Measurements from ENCODE around the gene SEMA3A.

SEMA3A gene

DNA sequence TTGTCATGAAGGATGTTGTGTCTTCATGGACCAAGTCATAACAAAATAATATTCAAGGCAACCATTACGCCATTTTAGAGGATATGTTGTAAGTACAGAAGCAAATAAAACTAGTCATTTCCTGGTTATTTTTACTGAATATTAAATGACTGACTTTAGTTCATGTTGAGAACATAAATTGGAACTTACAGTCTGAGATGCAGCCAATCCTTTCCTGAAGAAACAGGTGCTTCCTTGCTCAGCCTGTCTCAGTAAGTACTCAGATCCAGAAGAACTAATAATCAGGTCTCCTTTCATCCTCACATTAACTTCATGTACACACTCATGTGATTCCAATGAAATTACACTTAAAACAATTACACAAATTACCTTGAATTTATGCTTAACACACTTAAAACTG lies 12.3 kb downstream of the SEMA3A start:
- H3K27ac ChIP-seq (ENCODE audit: low read depth, low read length), result no peak overlapping the region

DNA sequence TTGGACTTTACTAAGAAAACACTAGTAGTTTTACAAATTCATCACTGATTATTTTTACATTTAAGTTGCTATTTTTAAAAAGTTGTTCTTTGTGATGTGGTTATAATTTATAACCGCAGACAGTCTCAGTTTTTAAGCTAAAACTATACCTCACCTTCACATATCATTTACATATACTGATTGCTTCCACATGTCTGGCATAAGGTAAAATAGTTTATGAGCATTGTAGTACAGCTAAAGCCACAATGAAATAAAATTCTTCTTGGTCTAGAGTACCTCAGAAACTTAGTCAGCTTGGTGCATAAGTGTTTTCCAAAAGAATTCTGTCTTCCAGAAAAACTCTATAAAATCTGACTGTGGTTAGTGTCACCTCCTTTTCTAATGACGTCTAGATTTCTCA lies 13.0 kb downstream of the SEMA3A start:
- H3K9me3 ChIP-seq (ENCODE audit: insufficient read depth, low read length), result no peaks in the 10 kb centered on the region
- H3K9ac ChIP-seq (ENCODE audit: low read length), result no peak overlapping the region
- no peaks in the 10 kb centered on the region for H3K36me3 ChIP-seq (ENCODE audit: low read length)
- no peak overlapping the region for H3K4me2 ChIP-seq (ENCODE audit: low read depth, low read length, poor library complexity, severe bottlenecking)
- no peaks in the 10 kb centered on the region for H3K27me3 ChIP-seq (ENCODE audit: low read length)
- H3K27ac ChIP-seq (ENCODE audit: low read depth, low read length), result no peak overlapping the region
- no peaks in the 10 kb centered on the region for H4K20me1 ChIP-seq (ENCODE audit: low read depth, low read length)
- TF ChIP-seq, protein P1, sequence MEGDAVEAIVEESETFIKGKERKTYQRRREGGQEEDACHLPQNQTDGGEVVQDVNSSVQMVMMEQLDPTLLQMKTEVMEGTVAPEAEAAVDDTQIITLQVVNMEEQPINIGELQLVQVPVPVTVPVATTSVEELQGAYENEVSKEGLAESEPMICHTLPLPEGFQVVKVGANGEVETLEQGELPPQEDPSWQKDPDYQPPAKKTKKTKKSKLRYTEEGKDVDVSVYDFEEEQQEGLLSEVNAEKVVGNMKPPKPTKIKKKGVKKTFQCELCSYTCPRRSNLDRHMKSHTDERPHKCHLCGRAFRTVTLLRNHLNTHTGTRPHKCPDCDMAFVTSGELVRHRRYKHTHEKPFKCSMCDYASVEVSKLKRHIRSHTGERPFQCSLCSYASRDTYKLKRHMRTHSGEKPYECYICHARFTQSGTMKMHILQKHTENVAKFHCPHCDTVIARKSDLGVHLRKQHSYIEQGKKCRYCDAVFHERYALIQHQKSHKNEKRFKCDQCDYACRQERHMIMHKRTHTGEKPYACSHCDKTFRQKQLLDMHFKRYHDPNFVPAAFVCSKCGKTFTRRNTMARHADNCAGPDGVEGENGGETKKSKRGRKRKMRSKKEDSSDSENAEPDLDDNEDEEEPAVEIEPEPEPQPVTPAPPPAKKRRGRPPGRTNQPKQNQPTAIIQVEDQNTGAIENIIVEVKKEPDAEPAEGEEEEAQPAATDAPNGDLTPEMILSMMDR (IDR thresholded peaks at IDR 0.05; ENCODE audit: insufficient read depth, low read length, poor library complexity, severe bottlenecking), result no peak
- no peak for TF ChIP-seq EZH2phosphoT487 (conservative IDR thresholded peaks at IDR 0.05; ENCODE audit: low read length)
- H3K4me3 ChIP-seq (ENCODE audit: insufficient read depth, low read length, poor library complexity, severe bottlenecking), result no peak overlapping the region
- no peak overlapping the region for H2AFZ ChIP-seq (ENCODE audit: low read depth, low read length, severe bottlenecking)
- H3F3A ChIP-seq (ENCODE audit: insufficient read depth), result no peaks in the 10 kb centered on the region
- no peaks in the 10 kb centered on the region for H3K79me2 ChIP-seq (ENCODE audit: insufficient read depth, low read length)
- no peaks in the 10 kb centered on the region for H3K9me2 ChIP-seq (replicated peaks; ENCODE audit: insufficient read depth, low read length)

More for the DNA sequence above, 12.3 kb downstream of the SEMA3A start:
- H3K27me3 ChIP-seq (ENCODE audit: low read length), result no peaks in the 10 kb centered on the region
- no peaks in the 10 kb centered on the region for H3K79me2 ChIP-seq (ENCODE audit: insufficient read depth, low read length)
- no peaks in the 10 kb centered on the region for H3K9me3 ChIP-seq (ENCODE audit: insufficient read depth, low read length)
- no peaks in the 10 kb centered on the region for H3K9me2 ChIP-seq (replicated peaks; ENCODE audit: insufficient read depth, low read length)
- no peaks in the 10 kb centered on the region for H4K20me1 ChIP-seq (ENCODE audit: low read depth, low read length)
- H3K36me3 ChIP-seq (ENCODE audit: low read length), result no peaks in the 10 kb centered on the region
- no peaks in the 10 kb centered on the region for H3F3A ChIP-seq (ENCODE audit: insufficient read depth)
- no peak overlapping the region for H3K4me2 ChIP-seq (ENCODE audit: low read depth, low read length, poor library complexity, severe bottlenecking)
- TF ChIP-seq, protein P1 (IDR thresholded peaks at IDR 0.05; ENCODE audit: insufficient read depth, low read length, poor library complexity, severe bottlenecking), result no peak
- no peak for TF ChIP-seq EZH2phosphoT487 (conservative IDR thresholded peaks at IDR 0.05; ENCODE audit: low read length)
- no peak overlapping the region for H2AFZ ChIP-seq (ENCODE audit: low read depth, low read length, severe bottlenecking)
- no peak overlapping the region for H3K4me3 ChIP-seq (ENCODE audit: insufficient read depth, low read length, poor library complexity, severe bottlenecking)
- no peak overlapping the region for H3K9ac ChIP-seq (ENCODE audit: low read length)

DNA sequence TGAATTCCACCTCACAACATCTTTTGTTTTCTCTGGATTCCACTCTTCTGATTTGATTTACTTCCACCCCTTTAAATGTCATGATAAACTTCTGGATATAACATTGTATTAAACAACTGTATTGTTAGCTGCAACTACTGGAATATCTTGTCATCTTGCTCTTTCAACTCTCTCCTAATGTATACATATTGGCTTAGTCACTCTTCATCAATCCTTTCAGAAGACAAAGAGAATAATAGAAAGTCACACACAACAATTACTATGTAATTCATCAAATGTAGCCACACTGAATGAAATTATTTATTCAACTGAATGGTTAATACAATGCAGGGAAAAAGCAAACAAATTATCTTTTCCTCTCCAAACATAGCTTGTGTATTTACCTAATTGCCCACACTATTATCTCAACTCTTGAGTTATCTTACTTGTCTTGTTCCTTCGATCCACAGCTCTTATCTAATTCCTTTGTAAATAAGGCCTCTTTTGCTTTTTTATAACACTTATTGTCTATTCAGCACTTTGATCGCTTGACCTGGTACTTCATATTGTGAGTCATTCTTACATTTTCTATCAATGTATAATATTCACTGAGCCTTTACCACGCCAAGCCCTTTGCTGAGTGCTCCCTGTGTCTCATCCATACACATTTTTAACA lies 16.7 kb downstream of the SEMA3A start:
- no peaks in the 10 kb centered on the region for H3F3A ChIP-seq (ENCODE audit: insufficient read depth)
- no peak overlapping the region for H3K9ac ChIP-seq (ENCODE audit: low read length)
- H3K79me2 ChIP-seq (ENCODE audit: insufficient read depth, low read length), result no peaks in the 10 kb centered on the region
- H3K9me2 ChIP-seq (replicated peaks; ENCODE audit: insufficient read depth, low read length), result 0 out of 2 replicates have a peak, but pooled peaks cover 3% of the 10 kb centered on the region
- no peak overlapping the region for H3K4me2 ChIP-seq (ENCODE audit: low read depth, low read length, poor library complexity, severe bottlenecking)
- H3K27ac ChIP-seq (ENCODE audit: low read depth, low read length), result no peak overlapping the region
- no peaks in the 10 kb centered on the region for H4K20me1 ChIP-seq (ENCODE audit: low read depth, low read length)
- H3K27me3 ChIP-seq (ENCODE audit: low read length), result no peaks in the 10 kb centered on the region
- TF ChIP-seq, protein P1 (IDR thresholded peaks at IDR 0.05; ENCODE audit: insufficient read depth, low read length, poor library complexity, severe bottlenecking), result no peak
- no peak for TF ChIP-seq EZH2phosphoT487 (conservative IDR thresholded peaks at IDR 0.05; ENCODE audit: low read length)
- no peaks in the 10 kb centered on the region for H3K36me3 ChIP-seq (ENCODE audit: low read length)
- H3K4me3 ChIP-seq (ENCODE audit: insufficient read depth, low read length, poor library complexity, severe bottlenecking), result no peak overlapping the region
- H2AFZ ChIP-seq (ENCODE audit: low read depth, low read length, severe bottlenecking), result no peak overlapping the region
- no peaks in the 10 kb centered on the region for H3K9me3 ChIP-seq (ENCODE audit: insufficient read depth, low read length)

Data from SU-DHL-6 (cell line).